DMS79 treated with DMSO at 0.1 percent for 48 hours (cell line): ENCODE results near the gene CRACR2B.
A peak's percentile ranks its signal among the peaks of the same experiment; 100 is the strongest.

Experiments
- DNase-seq: peaks from one replicate; lab custom pipeline; 2025; lab: John Stamatoyannopoulos, UW

The CRACR2B gene

DNA sequence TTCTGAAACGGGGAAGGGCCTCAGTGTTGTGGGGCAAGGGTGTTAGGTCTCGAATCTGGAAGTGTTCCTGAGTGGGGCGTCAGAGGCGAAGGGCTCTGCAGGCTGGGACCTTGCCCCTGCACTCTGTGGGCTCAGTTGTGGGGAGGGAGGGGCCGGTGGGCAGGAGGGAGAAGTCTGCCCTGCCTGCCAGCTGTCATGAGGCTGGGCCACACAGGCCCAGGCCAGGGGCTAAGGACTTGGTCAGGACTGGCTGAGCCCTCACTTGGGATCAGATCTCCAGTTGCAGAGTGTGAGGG lies at the start of gene CRACR2B:
Gene CRACR2B (plus strand): TSS at position 23 of the 296 bp plus-strand sequence. CDS start 689 bp downstream, outside the sequence.
- no peak for DNase-seq

DNA sequence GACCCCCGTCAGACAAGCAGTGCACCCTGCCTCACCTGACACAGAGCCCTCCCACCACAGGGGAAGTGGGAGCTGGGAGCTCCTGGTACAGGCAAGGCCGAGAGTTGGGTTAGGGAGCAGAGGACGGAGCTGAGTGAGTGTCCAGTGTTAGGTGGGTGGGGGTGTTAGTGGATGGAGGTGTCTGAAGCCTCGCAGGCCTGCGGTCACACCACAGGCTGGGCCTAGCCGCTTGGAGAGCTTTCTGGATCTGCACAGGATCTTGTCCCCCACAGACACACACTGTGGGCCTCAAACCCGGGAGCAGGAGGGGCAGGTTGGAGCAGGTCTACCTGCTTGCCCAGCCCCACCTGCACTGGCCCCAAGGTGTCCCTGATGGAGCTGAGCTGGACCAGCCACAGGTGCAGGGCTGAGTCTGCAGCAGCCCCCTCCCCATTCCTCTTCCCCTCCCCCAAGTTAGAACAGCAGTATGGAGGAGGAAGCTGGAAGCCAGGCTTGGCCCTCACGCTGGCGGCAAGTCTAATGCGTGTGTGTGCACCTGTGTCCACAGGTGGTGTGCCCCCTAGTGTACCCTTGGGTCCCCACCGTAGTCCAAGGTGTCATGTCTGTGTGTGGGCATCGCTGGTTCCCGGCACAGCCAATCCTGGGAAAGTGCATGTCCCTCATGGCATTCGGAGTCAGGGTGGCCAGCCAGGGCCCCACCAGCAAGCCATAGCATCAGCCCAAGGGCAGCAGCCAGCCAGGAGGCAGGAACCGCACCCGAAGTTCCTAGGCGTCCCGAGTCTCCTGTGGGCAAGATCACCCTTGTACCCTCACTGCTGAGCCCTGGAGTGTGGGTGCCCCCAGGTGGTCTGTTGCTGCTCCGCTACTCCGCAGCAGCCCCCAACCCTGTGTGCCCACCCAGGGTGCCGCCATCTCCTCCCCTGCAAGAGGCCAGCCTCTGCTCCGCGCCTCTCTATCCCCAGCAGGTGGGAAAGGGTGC lies 48.5 kb upstream of the CRACR2B start:
- DNase-seq: no peak

DNA sequence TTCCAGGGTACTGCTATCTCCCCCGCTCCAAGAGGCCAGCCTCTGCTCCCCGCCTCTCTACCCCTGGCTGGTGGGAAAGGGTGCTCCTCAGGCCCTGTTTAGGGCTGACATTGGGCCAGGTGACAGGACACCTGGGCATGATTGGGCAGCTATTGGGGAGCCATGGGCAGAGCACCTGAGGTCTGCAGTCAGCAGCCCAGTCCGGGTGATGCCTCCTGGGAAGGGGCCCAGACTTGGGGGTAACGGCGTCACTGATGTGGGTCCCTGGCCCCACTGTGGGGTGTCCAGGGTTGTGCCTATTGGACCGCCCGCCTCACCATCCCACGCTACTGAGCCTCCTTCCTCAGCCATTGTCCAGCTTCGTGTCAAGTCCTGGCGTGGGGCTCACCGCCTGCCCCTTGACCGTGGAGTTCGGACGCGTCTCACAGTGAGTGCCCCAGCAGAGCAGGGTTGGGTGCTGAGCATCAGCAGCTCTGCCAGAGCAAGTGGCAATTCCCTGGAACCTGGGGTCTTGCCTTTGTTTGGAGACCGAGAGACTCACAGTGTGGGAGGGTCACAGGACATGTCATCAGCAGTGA lies 47.7 kb upstream of the CRACR2B start:
- DNase-seq: no peak

DNA sequence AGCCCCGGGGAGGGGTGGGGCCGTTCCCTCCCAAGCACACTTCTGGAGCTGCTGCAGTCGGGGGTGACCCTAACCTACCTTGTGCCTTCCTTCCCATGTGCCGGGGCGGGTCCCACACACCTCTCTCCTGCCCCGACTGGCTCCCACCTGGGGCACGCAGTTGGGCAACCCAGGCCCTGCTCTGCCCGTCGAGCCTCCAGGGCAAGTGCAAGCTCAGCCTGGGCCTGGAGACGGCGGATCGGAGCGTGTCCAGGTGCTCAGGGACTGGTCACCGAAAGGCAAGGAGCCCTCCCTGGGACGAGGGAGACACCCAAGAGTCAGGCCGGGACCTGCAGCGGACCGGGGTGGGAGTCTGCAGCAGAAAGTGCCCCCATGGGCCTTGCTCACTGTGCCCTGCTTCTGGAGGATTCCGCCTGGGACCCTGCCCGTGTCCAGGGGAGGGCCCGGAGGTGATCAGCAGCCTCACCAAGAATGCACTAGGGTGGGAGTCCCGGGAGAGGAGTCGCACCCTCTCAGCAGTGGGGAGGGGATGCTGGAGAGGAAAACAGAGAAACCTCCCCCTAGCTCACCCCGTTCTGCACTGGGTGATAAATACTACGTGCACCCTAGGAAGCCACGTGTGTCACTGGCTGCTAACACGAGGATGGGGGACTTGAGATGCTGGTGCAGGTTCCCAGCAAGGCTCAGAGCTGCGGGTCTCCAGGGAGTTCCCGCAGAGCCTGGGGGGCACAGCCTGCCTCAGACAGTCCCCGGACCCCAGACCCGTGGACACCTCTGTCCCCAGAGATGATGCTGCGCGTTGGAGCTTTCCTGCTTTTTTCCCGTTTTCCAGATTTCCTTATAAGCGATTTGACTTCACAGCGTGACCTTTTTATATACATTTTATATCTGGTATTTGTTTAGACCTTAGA lies 45.2 kb upstream of the CRACR2B start:
- DNase-seq: no peak

DNA sequence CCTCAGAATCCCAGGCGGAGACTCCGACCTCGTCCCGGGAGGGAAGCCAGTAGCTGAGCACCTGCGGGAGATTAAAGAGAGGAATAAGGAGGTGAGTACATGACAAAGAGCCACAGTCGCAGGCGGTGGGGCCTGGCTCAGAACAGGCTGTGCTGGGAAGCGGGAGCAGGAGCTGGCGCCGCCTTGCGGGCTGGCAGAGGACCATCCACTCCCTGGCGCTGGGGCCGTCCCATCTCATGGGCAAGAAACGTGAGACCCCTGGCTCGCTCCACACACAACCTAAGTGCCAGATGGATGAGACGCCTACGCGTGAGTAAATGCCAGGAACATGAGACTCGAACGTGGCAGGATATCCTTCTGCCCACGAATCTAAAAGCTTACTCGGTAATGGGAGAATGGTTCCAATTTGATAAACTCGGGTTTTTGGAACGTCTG lies 44.1 kb upstream of the CRACR2B start:
- DNase-seq: peak; percentile 66

DNA sequence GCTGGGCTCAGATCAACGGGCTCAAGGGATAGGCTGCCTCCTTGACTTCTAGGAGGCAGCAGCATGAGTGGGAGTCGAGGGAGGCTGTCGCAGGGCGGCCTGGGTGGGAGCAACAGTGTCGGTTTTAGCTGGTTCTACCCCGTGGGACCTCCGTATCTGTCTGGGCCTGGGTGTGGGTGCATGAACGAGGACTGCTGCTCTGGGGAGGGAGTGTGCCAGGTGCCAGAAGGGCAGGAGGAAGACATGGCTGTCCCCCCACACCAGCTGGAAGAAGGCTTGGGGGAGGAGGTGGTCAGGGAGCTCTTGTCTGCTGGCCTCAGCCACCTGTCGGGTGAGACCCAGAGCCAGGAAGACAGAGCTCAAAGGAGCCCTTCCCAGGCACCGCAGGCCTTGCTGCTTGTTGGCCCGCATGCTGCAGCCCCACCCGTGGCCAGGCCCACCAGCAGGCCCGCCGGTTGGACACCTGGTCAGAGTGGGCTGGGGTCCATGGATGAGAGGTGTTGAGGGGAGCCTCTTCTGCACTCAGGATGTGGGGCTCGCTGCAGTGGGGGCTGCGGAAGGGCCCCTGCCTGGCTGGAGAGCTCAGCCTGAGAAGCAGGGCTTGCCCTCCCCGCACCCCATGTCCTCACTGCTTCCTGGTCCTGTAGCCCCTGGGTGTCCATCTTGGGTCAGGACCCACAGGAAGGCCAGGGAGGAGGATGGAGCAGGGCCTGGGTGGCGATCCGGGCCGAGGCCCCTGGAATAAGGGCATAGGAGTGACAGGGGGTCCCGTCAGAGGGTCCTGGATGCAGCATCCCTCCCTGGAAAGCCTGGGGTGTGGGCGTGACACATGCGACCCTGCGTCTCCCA lies 41.3 kb upstream of the CRACR2B start:
- no peak for DNase-seq

DNA sequence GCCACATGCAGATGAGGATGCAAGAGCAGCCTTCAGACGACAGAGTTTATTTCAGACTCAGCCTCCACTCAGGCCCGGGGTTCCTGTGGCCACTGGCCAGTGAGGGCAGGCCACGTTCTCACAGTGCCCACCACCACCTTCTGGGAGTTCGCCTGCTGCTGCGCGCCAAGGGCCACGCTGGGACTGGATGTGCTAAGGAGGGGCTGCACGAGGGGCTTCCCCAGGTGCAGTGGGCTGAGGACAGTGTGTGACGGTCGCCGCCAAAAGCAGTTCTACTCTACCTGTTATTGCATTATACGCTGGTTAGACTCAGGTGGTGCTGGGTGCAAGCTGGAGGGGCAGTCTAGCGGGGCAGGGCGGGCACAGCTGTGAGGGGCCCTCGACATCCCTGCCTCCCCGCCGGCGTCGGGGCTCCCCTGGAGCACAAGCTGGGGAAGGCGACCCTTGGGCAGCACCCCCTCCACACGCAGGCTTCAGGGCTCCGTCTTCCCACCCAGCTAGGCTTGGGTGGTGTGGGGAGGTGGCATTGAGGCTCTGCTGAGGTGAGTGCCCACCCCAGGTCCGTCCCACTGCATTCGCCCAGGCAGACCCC lies 40.5 kb upstream of the CRACR2B start:
- no peak for DNase-seq

DNA sequence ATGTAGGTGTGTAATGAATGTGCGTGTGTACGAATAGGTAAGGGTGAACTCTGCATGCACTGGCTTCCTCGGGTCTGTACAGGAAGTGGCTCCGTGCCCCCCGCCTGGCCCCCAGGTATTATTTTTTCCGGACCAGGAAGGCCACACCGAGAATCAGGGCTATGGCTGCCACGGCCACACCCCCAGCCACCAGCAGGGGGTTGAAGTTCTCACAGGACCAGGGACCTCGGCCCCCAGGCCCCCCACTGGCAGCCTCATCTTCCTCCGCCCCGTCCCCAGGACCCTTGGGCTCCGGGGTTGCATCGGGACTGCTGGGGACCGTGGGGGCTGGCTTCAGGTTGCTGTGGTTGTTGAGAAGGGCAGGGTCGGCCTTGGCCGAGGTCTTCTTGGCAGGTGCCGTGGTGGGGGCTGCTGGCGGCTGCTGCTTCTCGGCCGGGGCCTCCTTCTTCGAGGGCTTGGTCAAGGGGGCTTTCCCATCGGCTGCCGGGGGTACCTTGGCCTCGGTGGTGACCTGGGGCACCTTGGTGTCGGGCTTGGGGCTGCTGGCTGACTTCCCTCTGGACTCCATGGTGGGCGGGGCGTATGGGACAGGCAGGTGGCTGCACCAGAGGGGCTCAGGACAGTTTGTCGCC lies 39.6 kb upstream of the CRACR2B start:
- no peak for DNase-seq

DNA sequence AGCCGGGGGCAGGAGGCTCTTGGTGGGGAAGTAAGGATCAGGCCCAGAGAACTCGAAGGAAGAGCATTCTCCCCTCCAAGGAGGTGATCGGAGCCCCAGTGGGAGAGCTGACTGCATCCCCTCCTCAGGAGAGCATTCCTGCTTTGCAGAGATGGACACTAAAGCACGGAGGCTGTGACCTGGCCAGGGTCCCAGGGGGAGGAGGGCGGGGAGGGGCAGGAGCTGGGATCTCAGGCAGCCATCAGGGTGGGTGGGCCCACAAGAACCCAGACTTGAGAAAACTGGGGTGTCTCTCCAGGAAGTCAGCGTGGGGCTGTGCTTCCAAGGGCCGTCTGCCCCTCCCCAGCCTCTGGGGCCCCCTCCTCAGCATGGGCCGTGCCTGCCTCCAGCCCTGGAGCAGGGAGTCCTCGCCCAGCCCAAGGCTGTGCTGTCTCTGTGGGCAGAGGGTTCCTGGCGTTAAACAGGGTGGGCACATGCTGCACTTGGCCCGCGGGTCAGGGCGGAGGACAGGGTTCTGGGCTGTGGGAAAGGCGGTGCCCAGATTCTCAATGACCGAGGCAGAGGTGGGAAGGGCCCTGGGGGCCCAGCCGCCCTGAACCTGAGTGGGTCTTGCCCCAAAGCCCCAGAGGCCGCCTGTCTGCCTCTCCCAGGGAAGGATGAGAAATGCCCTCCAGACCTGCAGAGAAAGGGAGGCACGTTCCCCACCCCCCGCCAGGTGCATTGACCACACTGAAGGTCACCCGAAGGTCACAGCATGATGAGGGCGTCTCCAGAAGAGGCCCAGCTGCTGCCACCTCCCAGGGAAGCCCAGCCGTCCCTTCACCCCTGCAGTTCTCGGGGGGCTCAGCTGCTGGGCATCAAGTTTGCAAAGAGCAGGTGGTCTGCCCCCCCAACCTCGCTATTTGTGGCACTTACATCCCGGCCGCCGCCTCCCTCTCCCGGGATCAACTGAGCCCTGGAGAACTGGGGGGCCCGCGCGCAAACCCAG lies 38.5 kb upstream of the CRACR2B start:
- no peak for DNase-seq

DNA sequence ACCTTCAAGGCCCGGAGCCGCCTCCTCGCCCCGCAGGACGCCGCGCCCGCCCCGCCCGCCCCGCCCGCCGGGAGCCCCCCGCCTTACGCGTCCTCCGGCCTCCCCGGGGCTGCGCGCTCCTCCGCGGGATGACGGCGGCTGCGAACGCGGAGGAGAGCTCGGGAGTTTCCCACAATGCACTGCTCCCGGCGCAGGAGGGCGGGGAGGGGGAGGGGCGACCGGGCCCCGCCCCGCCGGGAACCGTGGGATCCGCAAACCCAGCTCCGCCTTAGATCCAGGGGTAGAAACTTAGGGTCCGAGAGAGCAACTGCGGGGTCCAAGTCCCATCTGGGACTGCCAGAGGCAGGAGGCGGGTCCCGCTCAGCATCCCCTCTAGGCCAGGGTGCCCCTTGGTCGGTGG lies 37.8 kb upstream of the CRACR2B start, which contains the start of gene CEND1:
Gene CEND1 (minus strand): TSS at position 148 of the 400 bp plus-strand sequence. CDS start 1,514 bp downstream, outside the sequence.
- no peak for DNase-seq

DNA sequence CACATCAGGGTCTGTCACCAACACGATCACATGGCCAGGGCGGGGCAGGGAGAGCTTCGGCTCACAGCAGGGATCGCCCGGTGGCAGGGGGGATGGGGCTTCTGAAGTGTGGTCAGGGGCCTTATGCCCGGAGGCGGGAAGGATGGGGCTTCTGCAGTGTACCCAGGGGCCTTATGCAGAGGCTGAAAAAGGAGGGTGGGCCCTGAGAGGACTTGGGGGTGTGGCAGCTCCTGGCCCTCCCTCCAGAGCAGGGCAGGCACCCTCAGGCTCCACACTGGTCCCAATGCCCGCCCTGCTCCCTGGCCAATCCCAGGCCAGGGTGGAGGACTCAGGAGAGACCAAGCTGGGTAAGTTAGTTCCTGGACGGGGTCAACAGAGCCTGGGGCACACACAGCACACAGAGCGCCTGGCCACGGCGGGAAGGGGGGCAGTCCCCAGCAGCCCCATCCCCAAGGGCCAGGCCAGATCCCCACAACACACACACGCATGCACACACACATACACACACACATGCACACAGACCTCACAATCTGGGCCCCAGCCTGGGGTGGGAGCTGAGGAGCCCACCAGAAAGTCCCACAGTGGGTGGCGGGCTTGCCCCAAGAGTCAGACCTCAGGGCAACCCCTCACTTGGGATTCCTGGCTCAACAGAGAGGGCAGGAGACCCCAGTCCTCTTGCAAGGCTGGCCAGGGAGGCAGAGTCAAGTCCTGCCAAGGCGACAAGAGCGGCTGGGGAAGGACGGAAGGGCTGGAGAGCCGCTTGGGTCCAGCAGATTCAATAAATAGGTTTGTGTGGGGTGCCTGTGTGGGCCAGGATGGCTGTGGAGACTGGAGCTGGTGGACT lies 36.8 kb upstream of the CRACR2B start:
- DNase-seq: no peak

DNA sequence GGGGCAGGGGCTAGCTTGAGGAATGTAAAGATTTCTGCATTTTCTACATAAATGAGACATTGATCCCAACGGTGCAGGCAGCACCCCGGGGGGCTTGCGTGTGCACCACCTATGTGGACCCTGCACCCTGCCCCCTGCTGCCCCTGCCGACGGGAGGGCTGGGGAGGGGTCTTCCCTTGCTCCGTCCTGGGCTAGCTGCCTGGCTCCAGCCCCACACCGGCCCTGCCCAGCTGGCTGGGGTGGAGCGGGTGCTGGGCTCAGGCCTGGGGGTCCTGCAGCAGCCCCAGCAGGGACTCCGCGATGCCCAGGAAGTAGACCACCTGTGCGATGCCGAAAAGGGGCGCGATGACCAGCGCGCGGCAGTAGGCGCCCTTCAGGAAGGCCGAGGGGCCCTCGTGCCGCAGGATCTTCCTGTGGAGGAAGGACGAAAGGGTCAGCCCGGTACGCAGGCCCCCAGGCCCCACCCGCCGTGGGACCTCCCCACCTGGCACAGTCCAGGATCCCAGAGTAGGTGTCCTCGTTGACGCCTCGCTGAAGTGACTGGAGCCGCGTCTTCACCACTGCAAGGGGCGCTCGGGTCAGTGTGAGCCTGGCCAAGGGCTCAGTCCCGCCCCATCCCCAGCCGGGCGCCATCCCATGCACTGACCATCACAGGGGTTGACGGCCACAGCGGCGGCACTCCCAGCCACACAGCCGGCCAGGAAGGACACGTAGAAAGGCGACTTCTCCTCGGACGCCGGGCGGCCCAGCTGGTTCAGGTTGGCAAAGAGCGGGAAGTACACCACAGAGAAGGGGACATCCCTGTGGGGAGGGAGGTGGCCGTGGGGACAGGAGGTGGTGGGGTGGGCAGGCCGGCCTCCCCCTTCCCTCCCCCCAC lies 35.8 kb upstream of the CRACR2B start:
- DNase-seq: no peak

DNA sequence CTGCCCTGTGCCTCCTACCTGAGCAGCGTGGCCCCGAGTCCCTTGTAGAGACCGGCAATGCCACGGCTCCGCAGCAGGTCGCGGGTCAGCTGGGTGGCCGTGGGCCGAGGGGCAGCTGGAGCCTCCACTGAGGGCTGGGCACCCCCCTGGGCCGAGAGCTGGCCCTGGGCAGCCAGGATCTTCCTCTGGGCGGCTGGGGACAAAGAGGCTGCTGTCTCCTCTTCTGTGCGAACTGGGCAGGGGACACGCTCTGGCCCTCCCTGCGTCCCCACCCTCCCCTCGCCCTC lies 35.2 kb upstream of the CRACR2B start:
- DNase-seq: no peak

DNA sequence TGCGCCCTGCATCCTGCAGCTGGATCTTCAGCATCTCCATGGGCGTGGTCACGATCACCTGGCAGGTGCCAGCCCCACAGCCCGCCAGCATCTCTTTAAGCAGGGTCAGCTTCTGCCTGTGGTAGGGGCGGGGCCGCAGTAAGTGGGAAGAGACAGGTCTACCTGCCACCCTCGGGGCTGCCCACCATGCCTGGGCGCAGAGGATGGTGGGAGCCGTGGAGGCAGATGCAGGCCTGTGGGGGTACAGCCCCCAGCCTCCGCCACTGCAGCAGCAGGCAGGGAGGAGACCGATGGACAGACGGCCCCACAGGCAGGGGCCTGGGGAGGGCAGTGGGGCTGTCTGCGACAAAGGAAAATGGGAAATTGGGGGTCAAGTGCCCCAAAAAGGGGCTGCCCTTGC lies 34.8 kb upstream of the CRACR2B start:
- no peak for DNase-seq

DNA sequence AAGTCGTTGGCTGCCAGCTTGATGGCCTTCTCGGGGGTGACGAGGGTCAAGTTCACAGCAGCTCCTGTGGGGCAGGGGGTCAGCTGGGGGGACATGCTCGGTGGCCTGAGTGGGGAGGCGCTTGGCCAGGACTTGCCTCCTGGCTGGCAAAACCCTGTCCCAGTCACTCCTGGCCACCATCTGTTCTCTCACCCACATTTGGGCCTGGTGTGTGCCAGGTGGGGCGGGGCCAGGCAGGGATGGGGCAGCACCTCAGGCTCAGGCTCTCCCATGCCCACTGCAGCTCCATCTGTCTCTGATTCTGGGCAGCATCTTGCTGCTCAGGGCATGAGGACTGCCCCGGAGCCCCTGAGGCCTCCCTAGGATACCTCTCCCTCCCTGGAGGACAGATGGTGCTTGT lies 34.2 kb upstream of the CRACR2B start:
- DNase-seq: no peak

DNA sequence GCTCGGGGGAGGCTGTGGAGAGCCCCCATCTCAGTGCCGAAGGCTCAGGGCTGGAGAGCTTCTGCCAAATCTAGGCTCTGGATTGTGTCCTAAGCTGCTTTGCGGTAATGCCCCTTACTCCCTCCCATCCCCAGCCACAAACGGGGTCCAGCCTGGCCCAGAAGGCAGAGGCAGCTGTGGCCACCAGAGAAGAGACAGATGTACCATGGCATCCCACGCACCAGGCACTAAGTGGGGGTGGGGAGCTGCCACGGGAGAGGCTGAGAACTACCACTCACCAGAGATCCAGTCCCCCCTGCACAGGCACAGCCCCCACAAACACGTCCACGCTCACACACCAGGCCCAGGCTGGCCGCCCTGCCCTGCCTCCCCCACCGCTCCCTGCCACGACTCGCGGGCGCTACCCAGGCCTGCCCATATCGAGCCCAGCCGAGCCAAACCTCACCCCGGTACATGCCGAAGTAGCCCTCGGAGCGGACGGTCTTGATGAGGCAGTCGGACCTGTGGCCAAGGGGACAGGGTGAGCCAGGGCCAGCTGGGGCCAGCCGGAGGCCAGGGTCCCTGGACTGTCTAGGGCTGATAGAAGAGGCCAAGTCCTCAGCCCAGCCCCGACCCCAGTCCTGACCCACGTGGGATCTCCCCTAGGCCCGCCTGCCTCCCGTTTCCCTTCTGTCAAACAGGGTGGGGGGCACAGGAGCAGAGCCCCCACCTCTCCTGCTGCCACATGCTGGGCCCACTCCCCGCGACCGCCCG lies 33.5 kb upstream of the CRACR2B start:
- DNase-seq: no peak
